CMK (cell line): ENCODE data around the gene MRPS25.

ENCODE experiments used
- DNase-seq: peaks from one replicate; pipeline ENCODE4 v3.0.0-alpha.2; 2010; ENCODE audit warnings: low read depth

MRPS25 gene

GRCh38 chr3:15081960-15082664, 17.0 kb upstream of the MRPS25 start:
- no peak for DNase-seq

GRCh38 chr3:15079091-15079490, 14.0 kb upstream of the MRPS25 start:
- no peak for DNase-seq

DNA sequence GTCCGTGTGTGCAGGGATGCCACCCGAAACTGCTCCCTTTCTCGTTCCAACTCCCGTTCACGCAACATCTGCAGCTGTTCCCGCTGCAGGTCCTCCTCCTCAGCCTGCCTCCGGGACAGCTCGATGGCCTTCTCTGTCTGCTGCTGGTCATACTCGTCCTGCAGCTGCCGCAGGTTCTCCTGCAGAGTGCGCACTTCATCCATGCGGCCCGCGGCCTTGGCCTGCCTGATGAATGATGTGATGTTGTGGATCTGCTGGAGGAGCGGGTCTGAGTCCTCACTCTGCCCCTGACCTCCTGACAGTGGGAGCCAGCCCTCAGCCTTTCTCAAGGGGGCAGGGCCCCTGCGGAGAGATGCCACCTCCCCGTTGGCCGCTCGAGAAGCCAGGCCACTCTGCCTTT, 9.4 kb upstream of the MRPS25 start:
- DNase-seq: no peak

DNA sequence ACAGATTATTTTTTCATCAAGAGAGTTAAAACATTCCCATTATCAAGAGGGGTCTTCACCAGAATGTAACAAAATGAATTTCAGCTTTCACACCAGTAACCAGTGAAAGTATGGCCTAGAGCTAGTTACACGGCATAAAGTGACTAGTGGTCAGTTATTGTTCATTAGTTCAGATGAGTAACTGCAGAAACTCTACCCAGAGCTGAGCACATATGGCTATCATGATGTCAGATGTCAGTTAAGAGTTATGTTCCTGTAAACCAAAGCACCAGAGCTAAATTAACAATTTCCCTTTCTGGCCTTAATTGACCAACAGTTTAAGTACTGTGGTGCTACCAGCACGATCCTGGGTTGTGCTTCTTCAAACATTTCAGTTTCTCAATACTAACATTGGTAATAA, 6.6 kb upstream of the MRPS25 start:
- no peak for DNase-seq

GRCh38 chr3:15069441-15069840, 4.3 kb upstream of the MRPS25 start:
- DNase-seq: no peak

- no peak for DNase-seq
Measured at GRCh38 chr3:15066467-15066866, 1.4 kb upstream of the MRPS25 start.

- no peak for DNase-seq
Measured at GRCh38 chr3:15065550-15066007, 464 bp upstream of the MRPS25 start.

GRCh38 chr3:15064299-15064834, 748 bp downstream of the MRPS25 start:
- DNase-seq: peak; percentile 27

GRCh38 chr3:15063656-15064286, 1.3 kb downstream of the MRPS25 start:
- no peak for DNase-seq

DNA sequence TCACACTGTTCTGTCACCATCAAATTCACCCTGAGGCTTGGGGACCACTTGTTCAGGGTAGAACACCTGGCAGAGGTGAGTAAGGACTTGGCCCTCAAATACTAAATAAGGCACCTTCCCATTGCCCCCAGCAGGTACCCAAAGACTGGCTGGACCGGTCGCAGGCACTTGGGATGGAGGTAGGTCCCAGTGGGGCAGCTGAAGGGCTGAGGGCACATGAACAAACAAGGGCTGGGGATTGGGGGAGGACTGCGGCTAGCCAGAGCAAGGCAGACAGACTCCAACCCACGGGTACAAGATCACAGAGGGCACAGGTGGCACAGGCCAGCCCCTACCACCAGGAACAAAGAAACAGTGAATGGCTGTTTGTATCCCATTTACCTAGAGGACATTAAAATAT, 1.9 kb downstream of the MRPS25 start:
- no peak for DNase-seq

DNA sequence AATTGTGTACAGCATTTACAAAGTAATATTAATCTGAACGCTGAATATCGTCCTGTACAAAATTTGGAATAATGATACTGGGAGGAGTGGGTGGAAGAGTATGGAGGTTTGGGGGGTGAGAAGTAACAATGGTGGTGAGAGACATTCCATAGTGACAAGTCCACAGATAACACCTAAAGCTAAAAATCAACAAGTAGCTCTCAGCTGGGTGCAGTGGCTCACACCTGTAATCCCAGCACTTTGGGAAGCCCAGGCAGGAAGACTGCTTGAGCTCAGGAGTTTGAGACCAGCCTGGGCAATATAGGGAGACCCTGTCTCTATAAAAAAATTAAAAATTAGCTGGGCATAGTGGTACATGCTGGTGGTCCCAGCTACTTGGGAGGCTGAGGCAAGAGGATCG, 5.1 kb downstream of the MRPS25 start:
- no peak for DNase-seq

- DNase-seq: no peak
Measured at GRCh38 chr3:15056676-15057404, 8.3 kb downstream of the MRPS25 start.

DNA sequence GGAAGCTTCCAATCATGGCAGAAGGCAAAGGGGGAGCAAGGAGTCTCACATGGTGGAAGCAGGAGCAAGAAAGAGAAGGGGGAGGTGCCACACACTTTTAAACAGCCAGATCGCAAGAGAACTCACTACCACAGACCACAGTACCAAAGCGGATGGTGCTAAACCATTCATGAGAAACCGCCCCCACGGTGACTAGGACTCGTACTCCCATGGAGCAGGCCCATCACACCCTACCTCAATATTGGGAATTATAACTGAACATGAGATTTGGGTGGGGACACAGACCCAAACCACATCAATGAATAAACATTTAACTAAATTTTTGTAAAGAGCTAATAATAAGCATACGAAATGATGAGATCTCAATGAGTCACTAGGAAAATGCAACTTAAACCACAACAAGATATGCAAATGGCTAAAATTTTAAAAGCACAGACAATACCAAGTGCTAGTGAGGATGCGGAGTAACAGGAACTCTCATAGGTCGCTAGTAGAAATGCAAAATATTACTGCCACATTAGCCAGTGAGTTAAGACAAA, 10.0 kb downstream of the MRPS25 start:
- DNase-seq: no peak

GRCh38 chr3:15053541-15053940, 11.6 kb downstream of the MRPS25 start:
- DNase-seq: no peak

DNA sequence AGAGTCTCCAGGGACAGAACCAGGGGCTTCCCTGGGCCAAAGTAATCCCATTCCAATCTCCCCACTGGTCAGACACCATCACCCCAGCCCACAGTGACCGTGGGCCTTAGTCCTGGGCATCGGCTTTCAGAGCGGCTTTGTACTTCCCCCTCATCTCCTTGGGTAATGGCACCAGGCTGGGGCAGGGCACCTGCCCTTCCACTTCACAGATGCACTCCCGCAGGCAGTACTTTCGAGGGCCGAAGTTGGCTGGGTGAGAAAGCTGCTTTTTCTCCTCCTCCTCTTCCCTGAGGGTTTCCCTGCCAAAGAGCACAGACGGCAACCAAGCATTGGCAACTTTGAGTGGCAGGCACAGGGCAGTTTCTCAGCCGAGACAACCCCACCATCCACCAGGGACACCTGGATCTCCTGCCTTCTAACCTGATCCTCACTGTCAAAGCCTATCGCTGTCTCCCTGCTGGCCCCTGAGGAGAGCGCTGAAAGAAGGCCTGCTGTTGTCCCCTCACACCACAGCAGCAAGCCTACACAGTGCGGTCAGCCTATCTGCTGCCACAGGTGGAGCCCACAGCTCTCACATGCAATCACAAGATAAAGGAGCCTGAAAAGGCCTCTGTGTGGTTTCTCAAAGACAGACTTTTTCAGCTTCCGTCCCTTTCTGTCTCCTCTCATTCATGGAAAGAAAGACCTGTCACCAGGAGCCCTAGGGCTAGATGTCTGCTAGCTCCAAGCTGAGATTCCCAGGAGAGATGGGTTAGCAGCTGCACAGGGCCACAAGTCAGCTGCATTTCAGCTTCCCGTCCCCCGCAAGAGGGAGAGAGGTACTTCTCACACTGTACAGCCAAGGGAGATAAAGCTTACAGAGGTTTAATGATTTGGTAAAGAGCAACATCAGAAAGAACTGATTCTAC, 12.5 kb downstream of the MRPS25 start:
- DNase-seq: peak; percentile 99

DNA sequence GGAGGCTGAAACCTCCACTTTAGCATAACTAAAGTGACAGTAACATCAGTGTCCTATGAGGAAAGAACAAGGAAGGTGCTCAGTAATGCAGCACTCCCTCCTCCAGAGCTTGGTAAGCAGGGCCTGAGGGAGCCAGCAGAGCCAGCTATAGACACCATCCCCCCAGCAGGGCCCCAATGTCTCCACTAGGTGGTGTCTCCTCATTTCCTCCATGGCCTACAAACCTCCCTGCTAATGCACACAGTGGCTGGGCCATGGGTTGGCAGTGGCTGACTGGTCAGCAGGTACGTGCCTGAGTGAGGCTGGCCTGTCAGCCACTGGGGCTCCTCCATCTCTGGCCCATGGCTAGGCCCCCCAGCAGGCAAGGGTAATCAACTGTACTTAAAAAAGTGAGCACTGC, 13.6 kb downstream of the MRPS25 start:
- peak; percentile 18 for DNase-seq

DNA sequence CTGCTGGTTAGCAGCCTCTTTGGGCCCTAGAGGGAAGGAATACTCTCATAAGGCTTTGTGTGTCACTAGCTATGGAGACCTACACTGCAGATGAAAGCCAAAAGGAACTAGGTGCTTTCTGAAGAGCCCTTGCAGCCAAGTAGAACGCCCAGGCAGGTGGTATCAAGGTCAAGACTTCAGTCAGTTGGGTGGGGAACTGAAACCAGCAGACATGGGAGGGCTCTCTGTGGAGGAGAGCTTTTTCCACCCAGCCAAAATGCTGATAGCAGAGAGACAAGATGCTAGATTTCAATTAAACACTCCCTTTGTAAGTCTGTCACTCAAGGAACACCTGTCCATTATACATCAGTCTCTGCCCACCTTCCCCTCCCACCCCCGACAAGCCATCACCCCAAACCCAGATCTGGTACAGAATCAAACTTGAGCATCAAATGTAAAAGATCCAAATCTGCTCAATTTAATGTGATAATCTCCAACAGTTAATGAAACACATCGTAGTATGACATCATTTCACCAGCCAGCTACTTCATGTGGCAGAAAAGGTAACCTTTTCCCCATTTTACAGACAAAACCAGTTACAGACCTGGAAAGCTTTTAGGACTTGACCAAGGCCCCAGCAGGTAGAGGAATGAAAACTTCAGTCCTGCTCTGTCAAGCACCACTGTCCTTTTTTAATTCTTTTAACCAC, 14.6 kb downstream of the MRPS25 start:
- no peak for DNase-seq

DNA sequence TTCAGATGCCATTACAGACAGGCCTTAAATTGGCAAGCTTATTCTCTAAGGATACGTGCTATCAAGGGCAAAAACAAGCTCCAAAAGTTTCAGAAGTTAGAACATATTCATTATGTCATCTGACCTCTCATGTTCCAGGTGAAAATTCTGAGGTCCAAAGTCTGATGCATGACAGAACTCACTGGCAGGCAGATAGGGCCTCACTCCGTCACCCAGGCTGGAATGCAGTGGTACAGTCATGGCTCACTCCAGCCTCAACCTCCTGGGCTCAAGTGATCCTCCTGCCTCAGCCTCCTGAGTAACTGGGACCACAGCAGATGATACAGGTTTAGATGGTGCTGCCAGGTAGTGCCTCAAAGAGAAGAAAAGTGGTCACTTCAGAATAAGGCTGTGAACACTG, 15.5 kb downstream of the MRPS25 start:
- no peak for DNase-seq

DNA sequence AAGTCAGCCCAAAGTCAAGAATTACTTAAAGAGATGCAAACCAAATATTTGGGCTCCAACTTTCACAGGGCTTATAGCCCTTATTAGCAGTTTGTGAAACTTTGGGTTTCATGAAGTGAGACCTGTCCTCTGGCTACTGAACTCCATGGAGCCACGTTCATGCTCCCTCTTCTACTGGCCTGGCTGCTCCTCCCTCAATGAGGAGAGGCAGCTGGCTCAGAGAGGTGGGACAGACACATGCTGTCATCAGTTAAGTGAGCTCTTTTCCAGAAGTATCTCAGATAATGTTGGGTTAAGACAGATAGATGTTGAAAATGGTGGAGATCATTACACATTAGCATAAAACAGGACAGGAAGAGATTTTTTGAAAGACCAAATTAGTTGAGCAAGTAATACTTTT, 19.4 kb downstream of the MRPS25 start:
- DNase-seq: no peak

- DNase-seq: no peak
Measured at GRCh38 chr3:15044326-15044725, 20.8 kb downstream of the MRPS25 start.
